ENCODE data around the gene ATP5PO.

The ATP5PO gene

DNA sequence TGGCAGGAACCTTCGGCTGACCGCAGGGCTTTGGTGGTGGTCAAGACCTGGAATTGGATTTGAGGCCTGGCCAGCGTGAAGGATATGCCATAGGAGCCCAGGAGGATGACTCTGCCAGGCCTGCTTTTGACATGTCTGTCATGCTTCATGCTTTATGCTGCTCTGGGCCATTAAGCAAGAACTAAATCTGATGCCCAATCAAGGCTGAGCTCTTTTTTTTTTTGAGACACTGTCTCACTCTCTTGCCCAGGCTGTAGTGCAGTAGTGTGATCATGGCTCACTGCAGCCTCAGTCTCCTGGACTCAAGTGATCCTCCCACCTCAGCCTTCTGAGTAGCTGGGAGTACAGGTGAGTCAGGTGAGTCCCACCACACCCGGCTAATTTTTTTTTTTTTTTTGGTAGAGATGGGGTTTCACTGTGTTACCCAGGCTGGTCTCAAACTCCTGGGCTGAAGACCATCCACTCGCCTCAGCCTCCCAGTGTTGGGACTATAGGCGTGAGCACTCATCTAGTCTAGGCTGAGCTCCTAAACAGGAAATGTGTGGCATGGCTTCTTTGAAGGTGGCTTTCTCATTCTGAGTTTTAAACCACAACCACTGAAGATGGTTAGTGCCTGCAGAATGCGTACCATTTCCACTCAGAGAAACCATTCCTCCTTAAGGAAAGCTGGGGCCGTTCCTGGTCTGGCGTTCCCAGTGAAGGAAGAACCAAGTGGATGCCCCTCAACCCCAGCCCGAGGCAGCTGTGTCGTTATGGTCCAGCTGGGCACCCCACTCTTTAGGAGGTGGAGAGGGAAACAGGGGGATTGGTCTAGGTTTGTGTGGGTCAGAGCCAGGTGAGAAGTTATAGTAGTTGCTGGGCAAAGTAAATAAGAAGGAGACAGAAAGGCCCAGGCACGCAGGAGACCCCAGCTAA is 34.2 kb upstream of the ATP5PO start:
- Histone ChIP-seq H3K36me3 (ENCODE audit: control insufficient read depth in 5 of 5, insufficient read depth in 5 of 5, low read length in 5 of 5) (no peaks in the 10 kb centered on the region), H3K9me3 (ENCODE audit: control insufficient read depth in 5 of 5, low read length in 5 of 5) (no peaks in the 10 kb centered on the region), H3K27ac (ENCODE audit: low read depth, low read length) (peak overlapping the region; percentile 53), H3K9ac (ENCODE audit: low read length in 5 of 5) (no peak overlapping the region), H3K27me3 (ENCODE audit: control insufficient read depth in 5 of 5, insufficient read depth in 4 of 5, low read length in 5 of 5) (no peaks in the 10 kb centered on the region), H3K4me3 (ENCODE audit: low read depth in 1 of 5, low read length in 5 of 5) (no peak overlapping the region), H3K4me1 (ENCODE audit: control insufficient read depth in 5 of 5, insufficient read depth in 5 of 5, low read length in 5 of 5) (peaks cover 0 to 23% (median 17%) of the 10 kb centered on the region in 5 donors)

DNA sequence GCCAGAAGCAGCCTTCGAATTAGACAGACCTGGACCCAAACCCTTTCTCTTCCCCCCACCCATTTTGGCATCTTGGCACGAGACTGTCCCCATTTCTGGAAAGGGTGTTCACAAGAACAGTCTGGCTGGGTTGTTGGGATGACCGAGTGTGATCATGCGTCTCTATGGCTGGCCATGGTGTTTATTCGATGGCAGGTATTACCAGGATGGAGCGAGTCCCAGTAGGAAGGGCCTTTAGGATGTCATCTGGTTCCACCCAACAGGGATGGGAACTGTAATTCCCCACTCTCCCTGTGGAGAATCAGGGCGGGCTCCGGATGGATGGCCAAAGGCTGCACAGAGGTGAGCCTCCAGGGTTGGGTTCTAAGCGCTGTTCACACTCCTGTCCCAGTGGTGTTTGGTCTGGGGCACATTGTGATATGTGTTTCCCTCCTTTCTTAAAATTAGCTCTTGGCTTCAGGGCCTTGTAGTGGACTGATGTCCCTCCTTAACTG is 33.4 kb upstream of the ATP5PO start:
- no peaks in the 10 kb centered on the region for H3K36me3 ChIP-seq (ENCODE audit: control insufficient read depth in 5 of 5, insufficient read depth in 5 of 5, low read length in 5 of 5)
- no peak overlapping the region for H3K9ac ChIP-seq (ENCODE audit: low read length in 5 of 5)
- H3K4me3 ChIP-seq (ENCODE audit: low read depth in 1 of 5, low read length in 5 of 5) = peak overlapping the region in 1 of 5 donors; percentile 9
- H3K27ac ChIP-seq (ENCODE audit: low read depth, low read length) = peak overlapping the region; percentile 53
- no peaks in the 10 kb centered on the region for H3K27me3 ChIP-seq (ENCODE audit: control insufficient read depth in 5 of 5, insufficient read depth in 4 of 5, low read length in 5 of 5)
- H3K9me3 ChIP-seq (ENCODE audit: control insufficient read depth in 5 of 5, low read length in 5 of 5) = no peaks in the 10 kb centered on the region
- H3K4me1 ChIP-seq (ENCODE audit: control insufficient read depth in 5 of 5, insufficient read depth in 5 of 5, low read length in 5 of 5) = peaks cover 0 to 23% (median 17%) of the 10 kb centered on the region in 5 donors

DNA sequence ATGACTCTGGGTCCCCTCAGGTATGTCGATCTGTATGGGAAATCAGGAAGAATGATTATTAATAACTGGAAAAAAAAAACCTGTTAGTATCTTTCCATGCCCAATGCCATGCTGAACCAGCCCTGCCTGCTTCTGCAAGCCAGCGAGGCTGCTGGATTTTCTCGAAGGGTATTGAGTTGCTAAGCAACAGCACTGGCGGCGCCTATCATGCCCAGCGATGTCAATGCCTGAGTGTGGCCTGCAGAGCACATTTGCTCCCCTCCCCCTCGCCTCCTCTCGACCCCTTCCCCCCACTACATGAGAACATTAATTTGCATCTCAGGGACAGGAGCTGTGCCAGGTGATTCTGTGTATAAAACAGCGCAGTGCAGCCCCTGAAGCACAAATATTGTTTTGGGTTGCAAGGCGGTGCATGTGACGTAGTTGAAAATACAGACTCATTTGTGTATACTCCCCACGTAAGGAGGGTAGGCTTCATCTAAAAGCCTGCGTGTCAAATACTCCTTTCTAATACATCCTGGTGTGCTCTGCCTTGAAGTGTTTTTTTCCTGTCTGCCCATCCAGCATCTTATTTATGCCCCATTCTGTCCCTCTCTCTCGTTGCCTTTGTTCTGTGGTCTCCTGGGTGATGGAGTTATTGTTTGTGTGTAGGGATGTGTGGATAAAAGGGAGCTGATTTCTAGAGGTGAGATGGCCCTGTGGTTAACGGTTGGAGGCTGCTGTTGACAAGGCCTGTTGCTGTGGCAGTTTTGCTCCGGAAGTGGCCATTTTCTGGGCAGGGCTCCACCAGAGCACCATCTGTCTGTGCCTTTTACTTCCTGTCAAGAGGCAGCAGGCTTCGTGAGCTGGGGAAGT is 32.7 kb upstream of the ATP5PO start:
- no peaks in the 10 kb centered on the region for H3K27me3 ChIP-seq (ENCODE audit: control insufficient read depth in 5 of 5, insufficient read depth in 4 of 5, low read length in 5 of 5)
- peak overlapping the region in 1 of 5 donors; percentile 13 for H3K9ac ChIP-seq (ENCODE audit: low read length in 5 of 5)
- peaks cover 0 to 23% (median 17%) of the 10 kb centered on the region in 5 donors for H3K4me1 ChIP-seq (ENCODE audit: control insufficient read depth in 5 of 5, insufficient read depth in 5 of 5, low read length in 5 of 5)
- no peaks in the 10 kb centered on the region for H3K9me3 ChIP-seq (ENCODE audit: control insufficient read depth in 5 of 5, low read length in 5 of 5)
- no peaks in the 10 kb centered on the region for H3K36me3 ChIP-seq (ENCODE audit: control insufficient read depth in 5 of 5, insufficient read depth in 5 of 5, low read length in 5 of 5)
- H3K4me3 ChIP-seq (ENCODE audit: low read depth in 1 of 5, low read length in 5 of 5) = peak overlapping the region in 1 of 5 donors; percentile 9
- peak overlapping the region; percentile 53 for H3K27ac ChIP-seq (ENCODE audit: low read depth, low read length)

DNA sequence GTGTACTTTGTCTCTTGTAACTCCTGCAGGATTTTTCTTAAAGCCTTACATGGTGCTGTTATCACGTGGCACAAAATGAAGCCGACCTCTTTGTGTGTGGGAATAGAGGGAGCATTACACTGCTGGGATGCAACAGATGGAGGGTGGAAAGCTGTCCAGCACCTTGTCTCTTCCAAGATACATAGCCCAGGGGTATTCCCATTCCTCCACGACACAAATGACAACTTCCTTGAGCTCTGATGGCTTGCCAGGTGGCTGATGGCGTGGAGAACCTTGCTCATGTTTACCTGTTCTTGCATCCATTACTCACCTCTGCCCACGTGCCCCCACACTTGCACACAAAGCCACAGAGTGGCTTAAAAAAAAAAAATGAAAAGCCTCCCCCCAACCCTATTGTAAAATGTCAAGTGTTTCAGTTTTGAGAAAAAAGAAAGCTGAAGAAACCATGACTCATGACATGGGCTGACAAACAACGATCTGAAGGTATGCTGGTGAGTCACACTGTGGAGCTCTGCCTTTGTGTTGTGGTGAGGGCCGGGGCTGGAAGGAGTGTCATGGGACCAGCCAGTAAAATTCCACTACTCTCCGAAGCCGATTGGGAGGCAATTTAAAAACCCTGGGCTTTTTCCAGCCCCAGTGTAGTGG is 32.0 kb upstream of the ATP5PO start:
- H3K27me3 ChIP-seq (ENCODE audit: control insufficient read depth in 5 of 5, insufficient read depth in 4 of 5, low read length in 5 of 5) = no peaks in the 10 kb centered on the region
- H3K36me3 ChIP-seq (ENCODE audit: control insufficient read depth in 5 of 5, insufficient read depth in 5 of 5, low read length in 5 of 5) = no peaks in the 10 kb centered on the region
- H3K27ac ChIP-seq (ENCODE audit: low read depth, low read length) = peak overlapping the region; percentile 53
- H3K9me3 ChIP-seq (ENCODE audit: control insufficient read depth in 5 of 5, low read length in 5 of 5) = no peaks in the 10 kb centered on the region
- peak overlapping the region in 1 of 5 donors; percentile 13 for H3K9ac ChIP-seq (ENCODE audit: low read length in 5 of 5)
- peak overlapping the region in 3 of 5 donors; percentile 4 to 32 (median 17) for H3K4me3 ChIP-seq (ENCODE audit: low read depth in 1 of 5, low read length in 5 of 5)
- H3K4me1 ChIP-seq (ENCODE audit: control insufficient read depth in 5 of 5, insufficient read depth in 5 of 5, low read length in 5 of 5) = peaks cover 0 to 23% (median 17%) of the 10 kb centered on the region in 5 donors

DNA sequence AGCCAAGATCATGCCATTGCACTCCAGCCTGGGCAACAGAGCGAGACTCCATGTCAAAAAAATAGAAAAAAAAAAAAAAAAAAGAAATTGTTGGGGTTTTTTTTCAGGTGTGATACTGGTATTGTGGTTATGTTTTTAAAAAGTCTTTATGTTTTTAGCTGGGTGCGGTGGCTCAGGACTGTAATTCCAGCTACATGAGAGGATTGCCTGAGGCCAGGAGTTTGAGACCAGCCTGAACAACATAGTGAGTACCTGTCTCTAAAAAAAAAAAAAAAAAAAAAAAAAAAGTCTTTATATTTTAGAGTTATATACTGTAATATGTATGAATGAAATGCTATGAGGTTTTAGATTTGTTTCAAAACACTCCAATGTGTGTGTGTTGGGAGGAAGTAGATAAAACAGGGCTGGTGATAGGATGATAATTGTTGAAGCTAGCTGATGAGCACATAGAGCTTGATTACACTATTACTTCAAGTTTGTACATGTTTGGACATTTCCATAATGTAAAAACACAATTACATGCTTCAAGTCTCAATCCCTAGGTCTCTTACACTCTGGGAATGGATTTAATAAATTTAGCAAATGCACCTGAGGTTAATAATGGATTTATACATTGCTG is 30.2 kb upstream of the ATP5PO start:
- H3K9me3 ChIP-seq (ENCODE audit: control insufficient read depth in 5 of 5, low read length in 5 of 5) = no peaks in the 10 kb centered on the region
- H3K27ac ChIP-seq (ENCODE audit: low read depth, low read length) = no peak overlapping the region

DNA sequence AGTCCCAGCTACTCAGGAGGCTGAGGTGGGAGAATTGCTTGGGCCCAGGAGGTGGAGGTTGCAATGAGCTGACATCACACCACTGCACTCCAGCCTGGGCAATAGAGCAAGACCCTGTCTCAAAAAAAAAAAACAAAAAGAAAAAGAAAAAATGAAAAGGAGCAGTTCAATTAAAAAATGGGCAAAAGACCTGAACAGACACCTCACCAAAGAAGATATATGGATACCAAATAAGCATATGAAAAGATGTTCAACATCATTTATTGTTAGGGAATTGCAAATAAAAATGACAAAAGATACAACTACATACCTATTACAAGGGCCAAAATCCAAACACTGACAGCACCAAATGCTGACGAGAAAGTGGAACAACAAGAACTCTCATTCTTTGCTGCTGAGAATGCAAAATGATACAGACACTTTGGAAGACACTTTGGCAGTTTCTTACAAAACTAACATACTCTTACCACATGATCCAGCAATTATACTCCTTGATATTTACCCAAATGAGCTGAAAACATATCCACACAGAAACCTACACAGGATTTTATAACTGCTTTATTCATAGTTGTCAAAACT is 28.7 kb upstream of the ATP5PO start:
- H3K4me3 ChIP-seq (ENCODE audit: low read depth in 1 of 5, low read length in 5 of 5) = no peak overlapping the region
- no peak overlapping the region for H3K27ac ChIP-seq (ENCODE audit: low read depth, low read length)
- H3K9me3 ChIP-seq (ENCODE audit: control insufficient read depth in 5 of 5, low read length in 5 of 5) = no peaks in the 10 kb centered on the region
- H3K9ac ChIP-seq (ENCODE audit: low read length in 5 of 5) = no peak overlapping the region
- no peaks in the 10 kb centered on the region for H3K27me3 ChIP-seq (ENCODE audit: control insufficient read depth in 5 of 5, insufficient read depth in 4 of 5, low read length in 5 of 5)
- H3K4me1 ChIP-seq (ENCODE audit: control insufficient read depth in 5 of 5, insufficient read depth in 5 of 5, low read length in 5 of 5) = peaks cover 0 to 24% (median 17%) of the 10 kb centered on the region in 5 donors
- H3K36me3 ChIP-seq (ENCODE audit: control insufficient read depth in 5 of 5, insufficient read depth in 5 of 5, low read length in 5 of 5) = no peaks in the 10 kb centered on the region

More for the DNA sequence above, 30.2 kb upstream of the ATP5PO start:
- Histone ChIP-seq H3K4me3 (ENCODE audit: low read depth in 1 of 5, low read length in 5 of 5) (no peak overlapping the region), H3K4me1 (ENCODE audit: control insufficient read depth in 5 of 5, insufficient read depth in 5 of 5, low read length in 5 of 5) (peaks cover 0 to 22% (median 17%) of the 10 kb centered on the region in 5 donors), H3K36me3 (ENCODE audit: control insufficient read depth in 5 of 5, insufficient read depth in 5 of 5, low read length in 5 of 5) (no peaks in the 10 kb centered on the region), H3K27me3 (ENCODE audit: control insufficient read depth in 5 of 5, insufficient read depth in 4 of 5, low read length in 5 of 5) (no peaks in the 10 kb centered on the region), H3K9ac (ENCODE audit: low read length in 5 of 5) (no peak overlapping the region)

DNA sequence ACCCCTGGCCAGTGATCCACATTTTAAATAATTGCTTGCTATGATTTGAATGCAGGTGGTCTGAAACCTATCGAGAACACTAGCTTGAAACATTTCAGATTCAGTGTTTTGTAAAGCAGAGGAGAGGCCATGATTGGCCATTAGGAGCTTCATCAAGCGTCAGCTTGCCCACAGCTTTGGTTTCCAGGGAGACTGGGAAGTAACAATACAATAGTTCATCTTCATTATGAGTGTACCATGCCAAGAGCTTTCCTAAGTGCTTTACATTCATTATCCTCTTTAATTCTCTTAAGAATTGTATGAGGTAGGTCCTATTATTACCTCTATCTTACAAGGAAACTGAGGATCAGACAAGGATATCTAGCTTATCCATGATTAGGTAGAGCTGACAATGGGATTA is 27.7 kb upstream of the ATP5PO start:
- H3K4me3 ChIP-seq (ENCODE audit: low read depth in 1 of 5, low read length in 5 of 5) = no peak overlapping the region
- no peak overlapping the region for H3K27ac ChIP-seq (ENCODE audit: low read depth, low read length)
- no peaks in the 10 kb centered on the region for H3K27me3 ChIP-seq (ENCODE audit: control insufficient read depth in 5 of 5, insufficient read depth in 4 of 5, low read length in 5 of 5)
- H3K4me1 ChIP-seq (ENCODE audit: control insufficient read depth in 5 of 5, insufficient read depth in 5 of 5, low read length in 5 of 5) = peaks cover 0 to 18% (median 10%) of the 10 kb centered on the region in 5 donors
- H3K9ac ChIP-seq (ENCODE audit: low read length in 5 of 5) = no peak overlapping the region
- H3K9me3 ChIP-seq (ENCODE audit: control insufficient read depth in 5 of 5, low read length in 5 of 5) = no peaks in the 10 kb centered on the region
- H3K36me3 ChIP-seq (ENCODE audit: control insufficient read depth in 5 of 5, insufficient read depth in 5 of 5, low read length in 5 of 5) = no peaks in the 10 kb centered on the region

DNA sequence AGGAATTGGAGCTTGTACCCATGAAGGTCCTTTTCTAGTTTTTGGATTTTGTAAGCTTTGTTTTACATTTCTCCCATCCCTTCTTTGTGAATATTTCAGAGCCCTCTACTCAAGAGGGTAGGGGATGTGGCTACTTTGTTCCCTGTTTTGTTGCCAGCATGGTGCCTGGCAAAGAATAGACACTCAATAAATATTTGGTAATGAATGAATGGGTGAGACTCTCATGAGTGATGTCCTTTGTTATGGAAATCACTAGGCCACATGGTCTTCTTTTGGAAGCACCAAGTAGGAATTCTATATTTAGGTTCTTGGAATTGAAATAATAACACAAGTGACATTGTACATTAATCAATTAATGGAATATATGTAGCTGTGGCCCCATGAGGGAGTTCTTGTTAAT is 26.8 kb upstream of the ATP5PO start:
- Histone ChIP-seq H3K4me3 (ENCODE audit: low read depth in 1 of 5, low read length in 5 of 5) (no peak overlapping the region), H3K9me3 (ENCODE audit: control insufficient read depth in 5 of 5, low read length in 5 of 5) (no peaks in the 10 kb centered on the region), H3K27ac (ENCODE audit: low read depth, low read length) (no peak overlapping the region), H3K4me1 (ENCODE audit: control insufficient read depth in 5 of 5, insufficient read depth in 5 of 5, low read length in 5 of 5) (peaks cover 0 to 11% (median 2%) of the 10 kb centered on the region in 5 donors), H3K27me3 (ENCODE audit: control insufficient read depth in 5 of 5, insufficient read depth in 4 of 5, low read length in 5 of 5) (no peaks in the 10 kb centered on the region), H3K9ac (ENCODE audit: low read length in 5 of 5) (no peak overlapping the region), H3K36me3 (ENCODE audit: control insufficient read depth in 5 of 5, insufficient read depth in 5 of 5, low read length in 5 of 5) (no peaks in the 10 kb centered on the region)

DNA sequence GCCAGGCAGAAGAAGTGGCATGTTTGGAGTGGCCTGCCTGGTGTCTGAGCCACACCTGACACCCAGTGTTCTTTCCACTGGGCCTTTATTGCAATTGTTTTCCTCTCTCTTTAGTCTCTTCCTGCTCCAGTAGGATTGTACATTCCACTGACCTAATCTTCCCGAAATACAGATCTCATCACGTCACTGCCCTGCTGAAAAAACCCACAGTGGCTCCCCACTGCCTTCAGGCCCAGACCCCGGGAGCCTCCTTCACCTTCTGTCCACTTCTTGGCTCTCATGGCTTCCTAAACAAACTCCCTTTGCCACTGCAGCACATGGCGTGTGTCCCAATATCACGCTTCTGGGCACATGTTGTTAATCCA is 25.3 kb upstream of the ATP5PO start:
- H3K36me3 ChIP-seq (ENCODE audit: control insufficient read depth in 5 of 5, insufficient read depth in 5 of 5, low read length in 5 of 5) = no peaks in the 10 kb centered on the region
- no peak overlapping the region for H3K27ac ChIP-seq (ENCODE audit: low read depth, low read length)
- peaks cover 0 to 22% (median 14%) of the 10 kb centered on the region in 5 donors for H3K4me1 ChIP-seq (ENCODE audit: control insufficient read depth in 5 of 5, insufficient read depth in 5 of 5, low read length in 5 of 5)
- no peaks in the 10 kb centered on the region for H3K27me3 ChIP-seq (ENCODE audit: control insufficient read depth in 5 of 5, insufficient read depth in 4 of 5, low read length in 5 of 5)
- H3K9ac ChIP-seq (ENCODE audit: low read length in 5 of 5) = no peak overlapping the region
- H3K4me3 ChIP-seq (ENCODE audit: low read depth in 1 of 5, low read length in 5 of 5) = no peak overlapping the region
- H3K9me3 ChIP-seq (ENCODE audit: control insufficient read depth in 5 of 5, low read length in 5 of 5) = no peaks in the 10 kb centered on the region

All from subcutaneous abdominal adipose tissue (tissue), 5 donors.